Endometrium (tissue), 2 donors: ENCODE measurements around the gene ACVR1B.

ENCODE experiments used
- FAIRE-seq: peaks from 2 replicates; lab custom pipeline; 2012; peaks lifted over from hg19 to GRCh38; lab: Jason Lieb, UNC
- donor health status: control.
- donor health status: control.

Gene ACVR1B

GRCh38 chr12:51917746-51918453, 33.6 kb upstream of the ACVR1B start:
- no peak for FAIRE-seq

- no peak for FAIRE-seq
These were observed 31.5 kb upstream of the ACVR1B start for GRCh38 chr12:51920046-51920445.

GRCh38 chr12:51921017-51921725, 30.3 kb upstream of the ACVR1B start:
- no peak for FAIRE-seq

- no peak for FAIRE-seq
These were observed 29.4 kb upstream of the ACVR1B start for GRCh38 chr12:51922146-51922545.

- FAIRE-seq, result no peak
These were observed 28.6 kb upstream of the ACVR1B start for GRCh38 chr12:51922762-51923505.

GRCh38 chr12:51923506-51924365, 27.8 kb upstream of the ACVR1B start:
- no peak for FAIRE-seq

- FAIRE-seq, result no peak
These were observed 26.8 kb upstream of the ACVR1B start for GRCh38 chr12:51924551-51925319.

GRCh38 chr12:51925346-51926063, 26.0 kb upstream of the ACVR1B start:
- no peak for FAIRE-seq

- no peak for FAIRE-seq
These were observed 25.4 kb upstream of the ACVR1B start for GRCh38 chr12:51926064-51926632.

GRCh38 chr12:51926718-51927117, 24.8 kb upstream of the ACVR1B start:
- no peak for FAIRE-seq

GRCh38 chr12:51932218-51933076, 19.1 kb upstream of the ACVR1B start:
- FAIRE-seq, result no peak

- no peak for FAIRE-seq
These were observed 17.4 kb upstream of the ACVR1B start for GRCh38 chr12:51934080-51934479.

- no peak for FAIRE-seq
These were observed 13.6 kb upstream of the ACVR1B start for GRCh38 chr12:51937926-51938325.

GRCh38 chr12:51938726-51939125, 12.8 kb upstream of the ACVR1B start:
- no peak for FAIRE-seq

GRCh38 chr12:51941011-51941581, 10.4 kb upstream of the ACVR1B start:
- FAIRE-seq, result no peak

GRCh38 chr12:51941604-51942003, 9.9 kb upstream of the ACVR1B start:
- no peak for FAIRE-seq

- no peak for FAIRE-seq
These were observed 9.4 kb upstream of the ACVR1B start for GRCh38 chr12:51942056-51942455.

- FAIRE-seq, result no peak
These were observed 8.9 kb upstream of the ACVR1B start for GRCh38 chr12:51942501-51943000.

GRCh38 chr12:51943346-51943745, 8.2 kb upstream of the ACVR1B start:
- no peak for FAIRE-seq
